ENCODE results near the gene SEC31A. TPM values are rescaled to one million over a fixed set of nuclear protein-coding genes. Genes with fewer than 3 reads are reported as not detected.

Gene SEC31A
- total RNA-seq, 4 donors from 2014 or later = 117 to 458 (median 253) TPM

DNA sequence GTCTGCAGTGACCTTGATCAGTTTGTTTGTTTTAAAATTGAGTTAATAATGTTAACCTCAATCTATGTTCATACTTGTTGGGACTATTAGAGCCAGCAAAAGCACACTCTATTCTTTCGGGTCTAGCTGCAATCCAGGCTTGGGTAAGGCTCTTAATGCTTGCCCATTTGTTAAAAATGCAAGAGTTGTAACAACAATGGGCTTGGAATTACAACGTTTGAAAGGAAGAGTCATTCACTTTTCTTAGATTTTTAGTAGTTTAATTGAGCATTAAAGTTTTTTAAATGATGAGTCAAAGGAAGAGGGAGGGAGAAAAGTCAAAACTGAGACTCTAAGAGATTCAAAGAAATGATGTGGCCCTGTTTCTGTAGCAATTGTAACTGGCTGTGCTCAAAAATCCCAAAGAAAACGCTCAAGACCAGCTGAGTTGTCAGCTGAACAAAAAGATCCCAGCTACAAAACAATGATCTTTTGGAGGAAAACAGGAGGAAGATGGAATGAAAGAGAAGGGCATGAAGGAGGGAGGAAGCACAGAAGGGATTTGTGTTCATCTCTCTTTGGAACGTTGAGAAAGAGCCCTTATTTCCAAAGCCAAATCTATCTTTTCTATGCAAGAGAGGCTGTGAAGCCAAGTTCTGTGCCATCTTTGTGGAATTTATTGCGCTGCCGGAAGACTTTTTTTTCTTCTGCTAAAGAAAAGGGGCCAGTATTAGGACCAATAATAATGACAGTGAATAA is 97.9 kb downstream of the SEC31A start:
- Histone ChIP-seq H3K9me3 (no peaks in the 10 kb centered on the region), H3K27ac (no peak overlapping the region), H3K27me3 (no peaks in the 10 kb centered on the region), H3K36me3 (no peaks in the 10 kb centered on the region), H3K4me3 (no peak overlapping the region), H3K4me1 (no peaks in the 10 kb centered on the region)
- intact Hi-C loops (cut with DNase I; ENCODE audit: low total_unique reads) = no loop called here
- no peak for TF ChIP-seq POLR2A (IDR thresholded peaks at IDR 0.05)
- TF ChIP-seq, protein P1, sequence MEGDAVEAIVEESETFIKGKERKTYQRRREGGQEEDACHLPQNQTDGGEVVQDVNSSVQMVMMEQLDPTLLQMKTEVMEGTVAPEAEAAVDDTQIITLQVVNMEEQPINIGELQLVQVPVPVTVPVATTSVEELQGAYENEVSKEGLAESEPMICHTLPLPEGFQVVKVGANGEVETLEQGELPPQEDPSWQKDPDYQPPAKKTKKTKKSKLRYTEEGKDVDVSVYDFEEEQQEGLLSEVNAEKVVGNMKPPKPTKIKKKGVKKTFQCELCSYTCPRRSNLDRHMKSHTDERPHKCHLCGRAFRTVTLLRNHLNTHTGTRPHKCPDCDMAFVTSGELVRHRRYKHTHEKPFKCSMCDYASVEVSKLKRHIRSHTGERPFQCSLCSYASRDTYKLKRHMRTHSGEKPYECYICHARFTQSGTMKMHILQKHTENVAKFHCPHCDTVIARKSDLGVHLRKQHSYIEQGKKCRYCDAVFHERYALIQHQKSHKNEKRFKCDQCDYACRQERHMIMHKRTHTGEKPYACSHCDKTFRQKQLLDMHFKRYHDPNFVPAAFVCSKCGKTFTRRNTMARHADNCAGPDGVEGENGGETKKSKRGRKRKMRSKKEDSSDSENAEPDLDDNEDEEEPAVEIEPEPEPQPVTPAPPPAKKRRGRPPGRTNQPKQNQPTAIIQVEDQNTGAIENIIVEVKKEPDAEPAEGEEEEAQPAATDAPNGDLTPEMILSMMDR (IDR thresholded peaks at IDR 0.05) = no peak
- DNase-seq = no peak

DNA sequence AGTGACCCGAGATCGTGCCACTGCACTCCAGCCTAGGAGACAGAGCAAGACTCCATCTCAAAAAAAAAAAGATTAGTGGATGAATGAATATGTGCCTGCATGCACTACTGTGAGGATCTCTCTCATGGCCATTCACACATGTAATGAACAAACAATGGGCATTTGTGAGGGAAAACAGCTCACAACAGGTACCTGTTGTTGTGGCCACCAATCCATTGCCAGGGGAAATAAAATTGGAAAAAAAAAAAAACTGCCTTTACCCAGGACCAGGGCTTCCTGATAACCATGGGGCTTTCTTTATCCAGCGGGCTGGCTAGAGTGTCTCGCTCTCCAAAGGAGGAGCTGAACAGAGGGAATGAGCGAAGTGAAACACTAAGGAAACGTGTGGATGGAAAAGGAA is 99.8 kb downstream of the SEC31A start:
- no peak for DNase-seq
- no peaks in the 10 kb centered on the region for H3K4me1 ChIP-seq
- H3K9me3 ChIP-seq = no peaks in the 10 kb centered on the region
- H3K4me3 ChIP-seq = no peak overlapping the region
- no peak overlapping the region for H3K27ac ChIP-seq
- H3K36me3 ChIP-seq = no peaks in the 10 kb centered on the region
- no peak for TF ChIP-seq POLR2A (IDR thresholded peaks at IDR 0.05)
- TF ChIP-seq, protein P1 (IDR thresholded peaks at IDR 0.05) = no peak
- H3K27me3 ChIP-seq = no peaks in the 10 kb centered on the region
- intact Hi-C loops (cut with DNase I; ENCODE audit: low total_unique reads) = no loop called here

DNA sequence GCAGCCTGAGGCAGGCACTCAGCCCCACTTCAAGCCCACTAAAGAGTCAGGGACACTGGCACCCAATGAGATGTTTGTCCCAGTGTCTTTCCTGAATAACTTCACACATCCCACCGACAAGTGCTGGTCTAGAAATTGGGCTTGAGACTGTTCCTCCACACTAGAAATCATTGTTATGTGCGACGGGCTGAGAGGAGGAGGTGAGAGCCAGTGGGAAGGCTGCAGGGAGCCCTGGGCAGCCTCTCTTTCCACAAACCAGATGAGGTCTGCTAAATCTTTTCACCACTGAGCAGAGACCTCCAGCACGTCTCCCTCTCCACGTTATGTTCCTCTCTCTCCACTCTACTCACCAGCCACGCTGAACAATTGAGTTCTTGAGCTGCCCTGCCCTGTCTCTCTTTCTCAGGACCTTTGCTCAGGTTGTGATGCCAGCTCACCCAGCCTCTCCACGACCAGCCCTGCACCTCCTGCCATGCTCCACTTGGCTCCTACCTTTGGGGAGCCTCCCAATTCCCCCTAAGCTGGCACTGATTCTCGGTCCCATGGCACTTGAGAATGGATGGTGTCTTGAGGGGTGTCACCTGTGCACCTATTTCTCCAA is 100.8 kb downstream of the SEC31A start:
- Histone ChIP-seq H3K9me3 (no peaks in the 10 kb centered on the region), H3K27me3 (no peaks in the 10 kb centered on the region), H3K4me3 (no peak overlapping the region), H3K27ac (no peak overlapping the region), H3K36me3 (no peaks in the 10 kb centered on the region), H3K4me1 (no peaks in the 10 kb centered on the region)
- no peak for DNase-seq
- no peak for TF ChIP-seq POLR2A (IDR thresholded peaks at IDR 0.05)
- TF ChIP-seq, protein P1 (IDR thresholded peaks at IDR 0.05) = no peak
- intact Hi-C loops (cut with DNase I; ENCODE audit: low total_unique reads) = no loop called here

DNA sequence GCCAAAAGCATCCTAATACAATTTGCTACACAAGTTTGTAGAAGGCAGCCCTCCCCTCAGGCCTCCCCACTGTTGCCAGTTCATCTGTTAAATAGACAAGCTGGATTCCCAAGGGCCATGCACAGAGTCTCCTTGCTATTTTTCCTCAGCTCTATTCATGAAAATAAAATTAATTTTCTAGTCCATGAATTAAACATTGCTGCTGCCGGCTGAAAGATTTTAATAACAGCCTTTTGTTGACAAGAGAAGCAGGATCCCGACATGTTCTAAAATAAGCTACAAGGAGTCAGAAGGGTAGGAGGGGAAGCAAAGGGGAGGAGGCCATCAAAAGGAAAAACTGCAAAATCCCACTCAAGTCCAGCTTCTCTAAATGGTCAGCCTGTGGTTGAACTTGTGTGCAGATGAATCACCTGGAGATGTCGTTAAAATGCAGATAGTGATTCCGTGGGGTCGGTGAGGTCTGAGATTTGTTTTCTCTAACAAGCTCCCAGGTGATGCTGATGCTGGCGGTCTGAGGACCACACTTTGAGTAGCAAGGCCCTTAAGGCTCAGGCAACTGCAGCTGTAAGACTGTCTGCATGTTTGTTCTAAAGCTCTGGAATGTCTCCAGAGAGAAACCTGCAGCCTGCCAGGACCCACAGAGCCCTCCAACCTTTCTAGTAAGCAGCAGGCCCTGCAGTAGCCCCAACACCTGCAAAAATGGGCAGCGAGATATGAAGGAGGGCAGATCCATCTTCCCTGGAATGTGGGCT is 101.8 kb downstream of the SEC31A start:
- Histone ChIP-seq H3K27me3 (no peaks in the 10 kb centered on the region), H3K4me1 (no peaks in the 10 kb centered on the region), H3K27ac (no peak overlapping the region), H3K36me3 (no peaks in the 10 kb centered on the region), H3K9me3 (no peaks in the 10 kb centered on the region), H3K4me3 (no peak overlapping the region)
- intact Hi-C loops (cut with DNase I; ENCODE audit: low total_unique reads) = no loop called here
- DNase-seq = no peak
- TF ChIP-seq, protein P1 (IDR thresholded peaks at IDR 0.05) = no peak

DNA sequence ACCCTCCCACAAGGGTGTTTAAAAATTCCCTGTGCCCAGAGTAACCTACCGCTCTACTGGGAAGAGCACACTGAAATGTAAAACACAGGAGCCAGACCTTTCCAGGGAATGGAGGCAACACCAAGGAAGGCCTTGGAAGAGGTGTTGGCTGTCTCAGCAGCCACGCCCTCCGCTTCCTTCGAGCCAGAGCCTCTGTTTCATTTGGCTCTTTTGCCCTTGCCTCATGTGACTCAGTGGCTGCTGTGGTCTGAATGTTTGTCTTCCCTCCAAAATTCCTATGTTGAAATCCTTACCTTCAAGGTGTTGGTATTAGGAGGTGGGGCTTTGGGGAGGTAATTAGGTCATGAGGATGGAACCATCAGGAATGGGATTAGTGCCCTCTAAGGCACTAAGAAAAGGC is 103.6 kb downstream of the SEC31A start:
- H3K4me1 ChIP-seq = no peaks in the 10 kb centered on the region
- no peaks in the 10 kb centered on the region for H3K36me3 ChIP-seq
- TF ChIP-seq, protein P1 (IDR thresholded peaks at IDR 0.05) = no peak
- TF ChIP-seq POLR2A (IDR thresholded peaks at IDR 0.05) = no peak
- intact Hi-C loops (cut with DNase I; ENCODE audit: low total_unique reads) = no loop called here
- DNase-seq = no peak
- no peaks in the 10 kb centered on the region for H3K9me3 ChIP-seq
- H3K27ac ChIP-seq = no peak overlapping the region
- no peaks in the 10 kb centered on the region for H3K27me3 ChIP-seq
- no peak overlapping the region for H3K4me3 ChIP-seq

All from uterus (tissue), 4 donors.